ENCODE measurements around the gene SCD5. TPM values are rescaled to one million over a fixed set of nuclear protein-coding genes. Genes with fewer than 3 reads are reported as not detected.

The SCD5 gene
- polyA plus RNA-seq, 1 donor from 2014 or later = 212 TPM

GRCh38 chr4:82737354-82737753 is 61.2 kb downstream of the SCD5 start:
- TF ChIP-seq CTCF (IDR thresholded peaks at IDR 0.05; ENCODE audit: poor library complexity, severe bottlenecking) (no peak), MXI1 (conservative IDR thresholded peaks at IDR 0.05; ENCODE audit: poor library complexity, severe bottlenecking) (no peak), REST (IDR thresholded peaks at IDR 0.05; ENCODE audit: borderline replicate concordance) (no peak), TAF1 (IDR thresholded peaks at IDR 0.05; ENCODE audit: low read depth) (no peak), POLR2AphosphoS5 (IDR thresholded peaks at IDR 0.05) (no peak), RAD21 (conservative IDR thresholded peaks at IDR 0.05) (no peak), SMC3 (conservative IDR thresholded peaks at IDR 0.05; ENCODE audit: poor library complexity) (no peak), EP300 (conservative IDR thresholded peaks at IDR 0.05; ENCODE audit: poor library complexity, severe bottlenecking) (no peak), EZH2 (IDR thresholded peaks at IDR 0.05; ENCODE audit: borderline replicate concordance, insufficient read depth, low read length, poor library complexity, severe bottlenecking) (no peak)
- no peaks in the 10 kb centered on the region for H3K79me2 ChIP-seq (replicated peaks; ENCODE audit: insufficient read depth, low read length)
- no peak overlapping the region for H3K4me3 ChIP-seq (ENCODE audit: low read length)
- H2AFZ ChIP-seq (ENCODE audit: low read depth, low read length) = no peak overlapping the region
- no peaks in the 10 kb centered on the region for H3K27me3 ChIP-seq (ENCODE audit: insufficient read depth, low read depth, low read length)
- no peak overlapping the region for H3K9ac ChIP-seq (ENCODE audit: low read length)
- no peaks in the 10 kb centered on the region for H4K20me1 ChIP-seq (ENCODE audit: insufficient read depth)
- H3K27ac ChIP-seq (ENCODE audit: low read length) = no peak overlapping the region
- no peaks in the 10 kb centered on the region for H3F3A ChIP-seq (ENCODE audit: insufficient read depth, low read length, poor library complexity, severe bottlenecking)
- no peaks in the 10 kb centered on the region for H3K9me3 ChIP-seq (ENCODE audit: low read length)
- H3K9me2 ChIP-seq (ENCODE audit: insufficient read depth, low read length) = no peaks in the 10 kb centered on the region
- H3K36me3 ChIP-seq (ENCODE audit: insufficient read depth, low read length) = no peaks in the 10 kb centered on the region
- no peak overlapping the region for H3K4me2 ChIP-seq (ENCODE audit: low read length)

GRCh38 chr4:82733636-82734035 is 65.0 kb downstream of the SCD5 start:
- H3K27ac ChIP-seq (ENCODE audit: low read length) = no peak overlapping the region
- no peaks in the 10 kb centered on the region for H3K27me3 ChIP-seq (ENCODE audit: insufficient read depth, low read depth, low read length)
- no peak overlapping the region for H3K4me3 ChIP-seq (ENCODE audit: low read length)
- H2AFZ ChIP-seq (ENCODE audit: low read depth, low read length) = no peak overlapping the region
- H3K4me2 ChIP-seq (ENCODE audit: low read length) = no peak overlapping the region
- H3F3A ChIP-seq (ENCODE audit: insufficient read depth, low read length, poor library complexity, severe bottlenecking) = no peaks in the 10 kb centered on the region
- H3K36me3 ChIP-seq (ENCODE audit: insufficient read depth, low read length) = peaks cover 8% of the 10 kb centered on the region
- H3K9ac ChIP-seq (ENCODE audit: low read length) = no peak overlapping the region
- H3K79me2 ChIP-seq (replicated peaks; ENCODE audit: insufficient read depth, low read length) = no peaks in the 10 kb centered on the region
- no peaks in the 10 kb centered on the region for H4K20me1 ChIP-seq (ENCODE audit: insufficient read depth)
- H3K9me3 ChIP-seq (ENCODE audit: low read length) = no peaks in the 10 kb centered on the region
- no peaks in the 10 kb centered on the region for H3K9me2 ChIP-seq (ENCODE audit: insufficient read depth, low read length)
- TF ChIP-seq RAD21 (conservative IDR thresholded peaks at IDR 0.05) (no peak), EP300 (conservative IDR thresholded peaks at IDR 0.05; ENCODE audit: poor library complexity, severe bottlenecking) (no peak), SMC3 (conservative IDR thresholded peaks at IDR 0.05; ENCODE audit: poor library complexity) (no peak), TAF1 (IDR thresholded peaks at IDR 0.05; ENCODE audit: low read depth) (no peak), CTCF (IDR thresholded peaks at IDR 0.05; ENCODE audit: poor library complexity, severe bottlenecking) (no peak), REST (IDR thresholded peaks at IDR 0.05; ENCODE audit: borderline replicate concordance) (no peak), POLR2AphosphoS5 (IDR thresholded peaks at IDR 0.05) (no peak)

Data from neural cell (in vitro differentiated cells).